Epithelial cell of proximal tubule (primary cell): ENCODE data around the gene RERE. TPM values are rescaled to one million over a fixed set of nuclear protein-coding genes. Genes with fewer than 3 reads are reported as not detected.

Source experiments
- DNase-seq: peaks from one replicate; pipeline ENCODE4 v3.0.0-alpha.2; 2011; ENCODE audit warnings: low read depth
- H3K4me3 ChIP-seq: 2 replicates; pipeline ENCODE4 v1.5.1; 2011; ENCODE audit warnings: low read depth, mild to moderate bottlenecking, low read length
- CTCF ChIP-seq: conservative IDR thresholded peaks from 2 replicates; pipeline ENCODE4 v1.5.1; 2012; ENCODE audit warnings: low read depth, mild to moderate bottlenecking, low read length
- total RNA-seq: library from RNA; depleted of rRNA; stranded (reverse); fragments of >200 nt; gene quantifications from 2 replicates; pipeline ENCODE4 v1.2.3, GENCODE V29; 2015

RERE gene
- total RNA-seq, 1 donor from 2014 or later = 18.0 TPM

GRCh38 chr1:8604041-8604945 is 213.1 kb downstream of the RERE start:
- peak overlapping the region; percentile 31 for H3K4me3 ChIP-seq
- TF ChIP-seq CTCF = no peak
- peak; percentile 57 for DNase-seq

- no peak overlapping the region for H3K4me3 ChIP-seq
- no peak for DNase-seq
- TF ChIP-seq CTCF = no peak
Observed at GRCh38 chr1:8603220-8603616, 214.2 kb downstream of the RERE start.

GRCh38 chr1:8602471-8603219 is 214.8 kb downstream of the RERE start:
- H3K4me3 ChIP-seq = no peak overlapping the region
- DNase-seq = no peak
- TF ChIP-seq CTCF = no peak

GRCh38 chr1:8600336-8600735 is 217.1 kb downstream of the RERE start:
- no peak for DNase-seq
- TF ChIP-seq CTCF = no peak
- H3K4me3 ChIP-seq = no peak overlapping the region

- TF ChIP-seq CTCF = no peak
- no peak for DNase-seq
- no peak overlapping the region for H3K4me3 ChIP-seq
Observed at GRCh38 chr1:8599646-8600212, 217.7 kb downstream of the RERE start.

GRCh38 chr1:8598783-8599182 is 218.7 kb downstream of the RERE start:
- no peak for TF ChIP-seq CTCF
- DNase-seq = no peak
- no peak overlapping the region for H3K4me3 ChIP-seq
